GM12865 (cell line): Measurements from ENCODE around the gene SEMA5A.

Experiments used
- DNase-seq: peaks from one replicate; pipeline ENCODE4 v3.0.0; 2010; ENCODE audit warnings: low read depth
- H3K4me3 ChIP-seq: 2 replicates; pipeline ENCODE4 v1.5.1; 2011; ENCODE audit warnings: mild to moderate bottlenecking, low read depth, low read length, control low read depth
- CTCF ChIP-seq: IDR thresholded peaks from 2 replicates; pipeline ENCODE4 v1.5.1; 2011; ENCODE audit warnings: low read length, control low read depth, low read depth, inconsistent platforms; ENCODE audit not compliant: insufficient read depth; ENCODE audit errors: missing control alignments

The SEMA5A gene

GRCh38 chr5:9071074-9071473 is 474.8 kb downstream of the SEMA5A start:
- no peak for TF ChIP-seq CTCF
- no peak for DNase-seq
- H3K4me3 ChIP-seq, result no peak overlapping the region

GRCh38 chr5:9069650-9070049 is 476.2 kb downstream of the SEMA5A start:
- H3K4me3 ChIP-seq, result no peak overlapping the region
- no peak for TF ChIP-seq CTCF
- DNase-seq, result no peak

- H3K4me3 ChIP-seq, result no peak overlapping the region
- no peak for TF ChIP-seq CTCF
- DNase-seq, result no peak
These were observed 478.7 kb downstream of the SEMA5A start for GRCh38 chr5:9067154-9067553.

- no peak for DNase-seq
- TF ChIP-seq CTCF, result no peak
- no peak overlapping the region for H3K4me3 ChIP-seq
These were observed 479.5 kb downstream of the SEMA5A start for GRCh38 chr5:9066349-9066748.

- no peak for TF ChIP-seq CTCF
- H3K4me3 ChIP-seq, result no peak overlapping the region
- peak; percentile 9 for DNase-seq
These were observed 482.1 kb downstream of the SEMA5A start for GRCh38 chr5:9063615-9064245.

GRCh38 chr5:9062873-9063272 is 483.0 kb downstream of the SEMA5A start:
- no peak overlapping the region for H3K4me3 ChIP-seq
- no peak for TF ChIP-seq CTCF
- peak; percentile 51 for DNase-seq
